Mucosa of rectum (tissue), 2 donors: ENCODE data around the gene DEAF1.
A peak's percentile ranks its signal among the peaks of the same experiment; 100 is the strongest.
"Not testable (repeated sequence)": the region's sequence is repeated elsewhere in the genome, so short reads cannot be mapped to it uniquely, and the experiment has no call there.

Source experiments
- H3K27ac ChIP-seq, 2 donors: one replicate each; pipeline ENCODE4 v1.7.0; 2013; ENCODE audit warnings: inconsistent platforms in 2 of 2, low read depth in 2 of 2, low read length in 2 of 2
- H3K27me3 ChIP-seq, 2 donors: one replicate each; pipeline ENCODE4 v1.7.0; 2013; ENCODE audit warnings: low read length in 2 of 2; ENCODE audit not compliant: control insufficient read depth in 2 of 2, insufficient read depth in 2 of 2
- H3K36me3 ChIP-seq, 2 donors: one replicate each; pipeline ENCODE4 v1.7.0; 2013; ENCODE audit warnings: low read length in 2 of 2; ENCODE audit not compliant: control insufficient read depth in 2 of 2, insufficient read depth in 2 of 2
- H3K4me1 ChIP-seq, 2 donors: one replicate each; pipeline ENCODE4 v1.7.0; 2013; ENCODE audit warnings: low read length in 2 of 2, mild to moderate bottlenecking in 1 of 2; ENCODE audit not compliant: control insufficient read depth in 2 of 2, insufficient read depth in 2 of 2
- H3K4me3 ChIP-seq, 2 donors: one replicate each; pipeline ENCODE4 v1.7.0; 2013; ENCODE audit warnings: low read length in 2 of 2
- H3K9ac ChIP-seq, 2 donors: one replicate each; pipeline ENCODE4 v1.7.0; 2013; ENCODE audit warnings: low read length in 2 of 2, low read depth in 1 of 2, mild to moderate bottlenecking in 1 of 2
- H3K9me3 ChIP-seq, 2 donors: one replicate each; pipeline ENCODE4 v1.7.0; 2013; ENCODE audit warnings: low read length in 2 of 2; ENCODE audit not compliant: control insufficient read depth in 2 of 2
- donor health status: healthy.
- donor health status: Normal muscosa, but diverticular disease.

DEAF1 gene

GRCh38 chr11:694563-695287 lies at the start of gene DEAF1:
TSS of gene DEAF1 (minus strand) at chr11:695222. CDS start at chr11:695047, 175 bp downstream.
- H3K9me3 ChIP-seq, result no peaks in the 10 kb centered on the region

GRCh38 chr11:742571-743201 lies 47.7 kb upstream of the DEAF1 start:
- Histone ChIP-seq H3K27ac (no peak overlapping the region), H3K36me3 (no peaks in the 10 kb centered on the region), H3K4me3 (no peak overlapping the region), H3K9me3 (no peaks in the 10 kb centered on the region), H3K27me3 (no peaks in the 10 kb centered on the region), H3K4me1 (peaks cover 0 to under 1% of the 10 kb centered on the region in 2 donors), H3K9ac (no peak overlapping the region)

More at GRCh38 chr11:694563-695287, at the start of gene DEAF1:
- Histone ChIP-seq H3K36me3 (peaks cover 0 to 8% of the 10 kb centered on the region in 2 donors), H3K4me1 (peaks cover 30 to 47% of the 10 kb centered on the region in 2 donors), H3K9ac (peak within 1 kb of the TSS; percentile 94 to 100), H3K27ac (peak within 1 kb of the TSS; percentile 99 to 100), H3K27me3 (no peaks in the 10 kb centered on the region), H3K4me3 (peak within 1 kb of the TSS; percentile 85 to 93)

DNA sequence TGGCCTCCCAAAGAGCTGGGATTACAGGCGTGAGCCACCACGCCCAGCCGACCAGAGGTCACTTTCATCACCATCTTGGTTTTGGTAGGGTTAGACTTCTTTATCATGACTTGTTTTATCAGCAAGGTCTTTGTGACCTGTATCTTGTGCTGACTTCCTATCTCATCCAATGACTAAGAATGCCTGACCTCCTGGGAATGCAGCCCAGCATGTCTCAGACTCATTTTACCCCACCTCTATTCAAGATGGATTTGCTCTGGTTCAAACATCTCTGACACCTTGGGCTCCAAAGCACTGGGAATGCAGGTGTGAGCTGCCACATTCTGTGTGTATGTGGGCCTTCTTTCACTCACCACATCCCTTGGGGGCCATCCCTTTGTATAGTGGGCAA lies 47.1 kb upstream of the DEAF1 start:
- Histone ChIP-seq H3K4me3 (no peak overlapping the region), H3K36me3 (no peaks in the 10 kb centered on the region), H3K27me3 (peaks cover 2 to 4% of the 10 kb centered on the region in 2 donors), H3K9me3 (no peaks in the 10 kb centered on the region), H3K9ac (no peak overlapping the region), H3K4me1 (no peaks in the 10 kb centered on the region), H3K27ac (no peak overlapping the region)

DNA sequence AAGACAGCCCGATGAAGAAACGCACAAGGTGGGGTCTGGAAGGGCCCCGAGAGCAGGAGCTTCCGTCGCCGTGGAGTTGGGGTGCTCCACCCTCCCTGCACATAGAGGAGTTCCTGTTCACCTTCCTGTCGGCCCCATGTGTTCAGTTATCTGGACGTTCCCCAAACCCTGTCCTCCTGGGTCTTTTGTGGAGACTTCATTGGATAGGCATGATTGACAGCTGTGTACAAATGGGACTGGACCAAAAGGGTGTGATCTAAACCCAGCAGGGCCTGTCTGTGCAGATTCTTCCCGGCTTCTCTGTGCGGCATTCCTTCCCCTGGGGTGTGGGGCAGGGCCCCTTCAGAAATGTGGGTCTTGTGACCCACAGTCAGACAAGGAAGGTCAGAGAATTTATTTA lies 42.9 kb upstream of the DEAF1 start:
- not testable (repeated sequence) for H3K9me3 ChIP-seq, H3K4me1 ChIP-seq, H3K27ac ChIP-seq, H3K4me3 ChIP-seq, H3K9ac ChIP-seq, H3K36me3 ChIP-seq, H3K27me3 ChIP-seq

GRCh38 chr11:737366-737765 lies 42.3 kb upstream of the DEAF1 start:
- Histone ChIP-seq H3K4me3 (no peak overlapping the region), H3K36me3 (no peaks in the 10 kb centered on the region), H3K9me3 (no peaks in the 10 kb centered on the region), H3K27ac (no peak overlapping the region), H3K27me3 (peaks cover 4 to 5% of the 10 kb centered on the region in 2 donors), H3K4me1 (no peaks in the 10 kb centered on the region), H3K9ac (no peak overlapping the region)

GRCh38 chr11:734541-734940 lies 39.5 kb upstream of the DEAF1 start:
- H3K9ac ChIP-seq, H3K4me1 ChIP-seq, H3K27me3 ChIP-seq, H3K4me3 ChIP-seq, H3K36me3 ChIP-seq, H3K9me3 ChIP-seq, H3K27ac ChIP-seq: not testable (repeated sequence)

DNA sequence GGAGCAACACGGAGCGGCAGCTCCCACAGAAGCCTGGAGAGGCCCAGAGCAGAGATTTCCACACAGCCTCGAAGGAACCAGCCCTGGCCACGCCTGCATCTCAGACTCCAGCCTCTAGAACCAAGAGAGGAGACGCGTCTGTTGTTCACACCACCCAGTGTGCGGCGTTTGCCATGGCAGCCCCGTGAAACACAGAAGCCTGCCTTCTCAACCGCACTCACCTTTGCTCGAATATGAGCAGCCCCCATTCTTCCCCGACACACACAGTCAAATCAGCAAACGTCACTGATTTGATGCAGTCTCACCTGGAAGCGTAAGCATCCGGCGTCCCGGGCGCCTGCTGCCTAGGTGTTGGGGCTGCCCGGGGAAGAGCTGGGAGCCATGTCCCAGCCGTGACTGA lies 38.0 kb upstream of the DEAF1 start:
- H3K4me1 ChIP-seq, result peaks cover under 1 to 1% of the 10 kb centered on the region in 2 donors
- H3K9ac ChIP-seq, result no peak overlapping the region
- H3K9me3 ChIP-seq, result no peaks in the 10 kb centered on the region
- H3K4me3 ChIP-seq, result no peak overlapping the region
- H3K27me3 ChIP-seq, result peaks cover 4 to 5% of the 10 kb centered on the region in 2 donors
- H3K36me3 ChIP-seq, result no peaks in the 10 kb centered on the region
- no peak overlapping the region for H3K27ac ChIP-seq

- Histone ChIP-seq H3K9ac (no peak overlapping the region), H3K27ac (no peak overlapping the region), H3K4me3 (no peak overlapping the region), H3K9me3 (no peaks in the 10 kb centered on the region), H3K27me3 (peaks cover 0 to 3% of the 10 kb centered on the region in 2 donors), H3K36me3 (peaks cover 2 to 4% of the 10 kb centered on the region in 2 donors), H3K4me1 (peaks cover 15 to 19% of the 10 kb centered on the region in 2 donors)
Observed at GRCh38 chr11:729492-730074, 34.6 kb upstream of the DEAF1 start.

DNA sequence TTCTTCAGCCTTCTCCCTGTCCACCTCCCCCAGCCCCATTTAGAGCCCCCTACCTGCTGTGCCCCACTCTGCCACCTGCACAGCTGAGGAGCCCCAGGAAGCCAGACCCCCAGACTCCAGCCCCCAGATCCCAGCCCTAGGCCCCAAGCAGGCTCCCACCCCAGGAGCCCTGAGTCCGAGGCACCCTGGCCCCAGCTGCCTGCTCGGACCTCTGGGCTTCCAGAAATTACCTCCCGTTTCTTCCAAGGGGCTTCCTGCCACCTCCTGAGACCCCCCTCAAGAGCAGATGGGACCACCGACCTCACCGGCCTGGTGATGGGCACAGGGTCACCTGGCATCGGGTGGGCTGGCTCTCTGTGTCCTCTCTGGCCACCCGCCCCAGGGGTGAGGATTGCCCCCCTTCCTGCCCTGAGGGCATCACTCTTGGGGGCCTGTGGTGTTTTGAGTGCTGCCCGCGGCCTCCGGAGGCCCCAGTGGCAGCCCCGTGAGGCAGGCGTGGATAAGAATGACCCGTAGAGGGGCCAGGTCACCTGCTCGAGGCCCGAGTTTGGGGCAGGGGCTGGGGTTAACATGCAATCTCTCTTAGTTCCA lies 34.0 kb upstream of the DEAF1 start:
- peaks cover 15 to 19% of the 10 kb centered on the region in 2 donors for H3K4me1 ChIP-seq
- peak overlapping the region in 1 of 2 donors; percentile 23 for H3K27ac ChIP-seq
- no peak overlapping the region for H3K4me3 ChIP-seq
- peaks cover 0 to 3% of the 10 kb centered on the region in 2 donors for H3K27me3 ChIP-seq
- H3K9ac ChIP-seq, result peak overlapping the region in 1 of 2 donors; percentile 11
- H3K9me3 ChIP-seq, result no peaks in the 10 kb centered on the region
- H3K36me3 ChIP-seq, result peaks cover 7 to 9% of the 10 kb centered on the region in 2 donors
